Caco-2 (cell line): ENCODE data around the gene ELMO3. TPM values are rescaled to one million over a fixed set of nuclear protein-coding genes. Genes with fewer than 3 reads are reported as not detected.

Experiments used
- BruUV-seq: library from RNA; stranded (reverse); fragments of 400-500 nt; replicated peaks from 2 replicates; lab custom pipeline; 2021; lab: Mats Ljungman, UMichigan
- CTCF ChIA-PET: fragments of 300-600 bp; sonication (Branson Sonifier 250); formaldehyde crosslinking; loops from one replicate; lab custom pipeline; 2022; ENCODE audit warnings: antibody characterized with exemption; lab: Charles Lee
- POLR2A ChIA-PET: fragments of 300-600 bp; sonication (Branson Sonifier 250); formaldehyde crosslinking; loops from one replicate; lab custom pipeline; 2022; ENCODE audit warnings: antibody characterized with exemption; lab: Charles Lee
- DNase-seq, 2 experiments: peaks; one replicate each; pipeline versions ENCODE4 v3.0.0 to v3.0.0-alpha.2; 2020 to 2022
- H3K27me3 ChIP-seq: replicated peaks from 2 replicates; pipeline ENCODE4 v1.6.0; 2011; ENCODE audit warnings: low read length; ENCODE audit not compliant: control insufficient read depth, insufficient read depth
- H3K36me3 ChIP-seq: 2 replicates; pipeline ENCODE4 v1.5.1; 2011; ENCODE audit warnings: low read length; ENCODE audit not compliant: control insufficient read depth, insufficient read depth
- H3K4me1 ChIP-seq: fragments of 250-450 bp; sonication (Bioruptor Pico); 2 replicates; pipeline ENCODE4 v1.5.1; 2020; ENCODE audit warnings: mild to moderate bottlenecking
- H3K4me3 ChIP-seq: 2 replicates; pipeline ENCODE4 v1.5.1; 2011; ENCODE audit warnings: low read depth, mild to moderate bottlenecking, control low read depth, low read length
- H3K9me3 ChIP-seq: fragments of 250-450 bp; sonication (Bioruptor Pico); 2 replicates; pipeline ENCODE4 v1.5.1; 2020; ENCODE audit warnings: mild to moderate bottlenecking, moderate library complexity
- H3K27ac Mint-ChIP-seq: one replicate; pipeline ENCODE4 v1.8.0; 2022; ENCODE audit warnings: mixed read lengths; ENCODE audit not compliant: unreplicated experiment
- H3K27me3 Mint-ChIP-seq: one replicate; pipeline ENCODE4 v1.8.0; 2022; ENCODE audit warnings: mixed read lengths; ENCODE audit not compliant: insufficient read depth, unreplicated experiment
- H3K36me3 Mint-ChIP-seq: one replicate; pipeline ENCODE4 v1.8.0; 2022; ENCODE audit warnings: mild to moderate bottlenecking, mixed read lengths; ENCODE audit not compliant: insufficient read depth, unreplicated experiment
- H3K4me1 Mint-ChIP-seq: one replicate; pipeline ENCODE4 v1.8.0; 2022; ENCODE audit warnings: low read depth, mixed read lengths; ENCODE audit not compliant: unreplicated experiment
- H3K4me3 Mint-ChIP-seq: one replicate; pipeline ENCODE4 v1.8.0; 2022; ENCODE audit warnings: mild to moderate bottlenecking, moderate library complexity, mixed read lengths; ENCODE audit not compliant: unreplicated experiment
- H3K9me3 Mint-ChIP-seq: one replicate; pipeline ENCODE4 v1.8.0; 2022; ENCODE audit warnings: mixed read lengths; ENCODE audit not compliant: unreplicated experiment
- intact Hi-C: fragments of 100-400 bp; cut with micrococcal nuclease; formaldehyde crosslinking; loops from one replicate; pipeline ENCODE4 v1.10.0; 2022; ENCODE audit not compliant: unreplicated experiment
- total RNA-seq: library from RNA; stranded (reverse); gene quantifications from 2 replicates; pipeline ENCODE4 v1.2.3, GENCODE V29; 2022
- TF ChIP-seq, protein P1 (sequence below), 2 experiments: fragments of 200-600 bp in 1 of 2; IDR thresholded peaks; 1 replicate in 1 of 2; 2 replicates in 1 of 2; pipeline versions ENCODE4 v1.5.1 to v1.8.0; 2011 to 2022; ENCODE audit warnings: antibody characterized with exemption in 1 of 2, control low read depth in 1 of 2, inconsistent platforms in 1 of 2, low read depth in 1 of 2, low read length in 1 of 2, mild to moderate bottlenecking in 1 of 2, moderate library complexity in 1 of 2; ENCODE audit not compliant: insufficient read depth in 1 of 2, severe bottlenecking in 1 of 2, unreplicated experiment in 1 of 2

Gene ELMO3
- total RNA-seq, 1 experiment from 2014 or later: 27.8 TPM

DNA sequence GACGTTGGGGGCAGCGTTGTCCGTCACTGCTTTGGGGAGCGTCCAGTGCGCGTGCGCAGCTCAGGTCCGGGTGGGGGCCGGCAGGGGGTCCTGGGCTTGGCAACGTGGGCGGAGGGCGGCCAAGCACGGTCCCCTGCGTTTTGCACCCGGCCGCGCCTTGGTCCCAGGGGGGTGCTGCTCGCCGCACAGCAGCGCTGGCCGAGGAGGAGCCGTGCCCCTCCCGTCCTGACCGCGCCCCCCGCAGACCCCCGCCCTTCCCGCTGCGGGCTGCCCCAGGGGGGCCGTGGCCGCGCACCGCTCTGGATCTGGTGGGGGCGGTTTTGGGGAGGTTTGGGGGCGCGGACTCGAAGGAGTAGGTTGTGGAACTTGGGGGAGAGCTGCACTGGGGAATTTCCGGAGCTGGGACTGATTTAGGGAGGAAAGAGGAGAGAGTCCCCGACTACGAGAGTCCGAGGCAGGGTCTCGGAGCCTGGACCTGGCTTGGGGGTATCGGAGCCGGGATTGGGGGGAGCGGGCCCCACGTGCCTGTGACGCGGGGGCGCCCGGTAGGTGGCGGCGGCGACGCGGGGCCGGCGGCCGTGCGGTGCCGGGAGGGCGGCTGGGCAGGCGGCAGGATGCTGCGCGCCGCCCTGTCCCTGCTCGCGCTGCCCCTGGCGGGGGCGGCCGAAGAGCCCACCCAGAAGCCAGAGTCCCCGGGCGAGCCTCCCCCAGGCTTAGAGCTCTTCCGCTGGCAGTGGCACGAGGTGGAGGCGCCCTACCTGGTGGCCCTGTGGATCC is 49.7 kb downstream of the ELMO3 start, which contains the start of gene SLC9A5:
Gene SLC9A5 (plus strand): TSS at position 579 of the 777 bp plus-strand sequence. CDS start 36 bp downstream, at position 615.
- peak in 1 of 2 experiments; percentile 55 for DNase-seq
- H3K4me1 Mint-ChIP-seq: peaks cover 36% of the 10 kb centered on the region
- Histone ChIP-seq H3K4me1 (peaks cover 24% of the 10 kb centered on the region), H3K36me3 (no peaks in the 10 kb centered on the region), H3K4me3 (peak within 1 kb of the TSS; percentile 72), H3K9me3 (no peaks in the 10 kb centered on the region), H3K27me3 (peaks cover 6% of the 10 kb centered on the region)
- BruUV-seq: no TSS peak
- intact Hi-C loops: no loop called here
- H3K9me3 Mint-ChIP-seq: no peaks in the 10 kb centered on the region
- peaks cover 36% of the 10 kb centered on the region for H3K36me3 Mint-ChIP-seq
- TF ChIP-seq, protein P1, sequence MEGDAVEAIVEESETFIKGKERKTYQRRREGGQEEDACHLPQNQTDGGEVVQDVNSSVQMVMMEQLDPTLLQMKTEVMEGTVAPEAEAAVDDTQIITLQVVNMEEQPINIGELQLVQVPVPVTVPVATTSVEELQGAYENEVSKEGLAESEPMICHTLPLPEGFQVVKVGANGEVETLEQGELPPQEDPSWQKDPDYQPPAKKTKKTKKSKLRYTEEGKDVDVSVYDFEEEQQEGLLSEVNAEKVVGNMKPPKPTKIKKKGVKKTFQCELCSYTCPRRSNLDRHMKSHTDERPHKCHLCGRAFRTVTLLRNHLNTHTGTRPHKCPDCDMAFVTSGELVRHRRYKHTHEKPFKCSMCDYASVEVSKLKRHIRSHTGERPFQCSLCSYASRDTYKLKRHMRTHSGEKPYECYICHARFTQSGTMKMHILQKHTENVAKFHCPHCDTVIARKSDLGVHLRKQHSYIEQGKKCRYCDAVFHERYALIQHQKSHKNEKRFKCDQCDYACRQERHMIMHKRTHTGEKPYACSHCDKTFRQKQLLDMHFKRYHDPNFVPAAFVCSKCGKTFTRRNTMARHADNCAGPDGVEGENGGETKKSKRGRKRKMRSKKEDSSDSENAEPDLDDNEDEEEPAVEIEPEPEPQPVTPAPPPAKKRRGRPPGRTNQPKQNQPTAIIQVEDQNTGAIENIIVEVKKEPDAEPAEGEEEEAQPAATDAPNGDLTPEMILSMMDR (IDR thresholded peaks at IDR 0.05; ENCODE audit: insufficient read depth in 1 of 2, low read depth in 1 of 2, low read length in 1 of 2, severe bottlenecking in 1 of 2, unreplicated experiment in 1 of 2): peak; percentile 14 to 42
- CTCF ChIA-PET: interaction anchor here (0.6 to 4.2 kb wide), 6 partner anchors 12 to 295 kb away, joined by 4 to 31 read pairs (median 8); partner anchors contain the start of genes ELMO3 and TMEM208
- POLR2A ChIA-PET: interaction anchor here (0.5 to 0.6 kb wide), 2 partner anchors 70 to 116 kb away, joined by 3 to 8 read pairs; no protein-coding TSS in a partner anchor
- peak within 1 kb of the TSS; percentile 95 for H3K4me3 Mint-ChIP-seq
- peak within 1 kb of the TSS; percentile 87 for H3K27ac Mint-ChIP-seq
- H3K27me3 Mint-ChIP-seq: peaks cover 18% of the 10 kb centered on the region

- peak in 1 of 2 experiments; percentile 39 for DNase-seq
- H3K27ac Mint-ChIP-seq: no peak overlapping the region
- peaks cover 6% of the 10 kb centered on the region for H3K27me3 ChIP-seq
- BruUV-seq: no TSS peak
- intact Hi-C loops: no loop called here
- peaks cover 34% of the 10 kb centered on the region for H3K36me3 Mint-ChIP-seq
- peaks cover 18% of the 10 kb centered on the region for H3K27me3 Mint-ChIP-seq
- ChIA-PET CTCF (interaction anchor here (2.5 kb wide), 1 partner anchor 11 kb away, joined by 9 read pairs; no protein-coding TSS in a partner anchor), POLR2A (interaction anchor here (0.5 to 0.6 kb wide), 2 partner anchors 69 to 115 kb away, joined by 3 to 8 read pairs; no protein-coding TSS in a partner anchor)
- peak overlapping the region; percentile 72 for H3K4me3 ChIP-seq
- H3K36me3 ChIP-seq: no peaks in the 10 kb centered on the region
- H3K4me1 Mint-ChIP-seq: peaks cover 29% of the 10 kb centered on the region
- H3K4me1 ChIP-seq: peaks cover 16% of the 10 kb centered on the region
- TF ChIP-seq, protein P1 (IDR thresholded peaks at IDR 0.05; ENCODE audit: insufficient read depth in 1 of 2, low read depth in 1 of 2, low read length in 1 of 2, severe bottlenecking in 1 of 2, unreplicated experiment in 1 of 2): no peak
- no peaks in the 10 kb centered on the region for H3K9me3 Mint-ChIP-seq
- H3K4me3 Mint-ChIP-seq: peak overlapping the region; percentile 95
- H3K9me3 ChIP-seq: no peaks in the 10 kb centered on the region
Measured at GRCh38 chr16:67249178-67250044, 50.5 kb downstream of the ELMO3 start.

DNA sequence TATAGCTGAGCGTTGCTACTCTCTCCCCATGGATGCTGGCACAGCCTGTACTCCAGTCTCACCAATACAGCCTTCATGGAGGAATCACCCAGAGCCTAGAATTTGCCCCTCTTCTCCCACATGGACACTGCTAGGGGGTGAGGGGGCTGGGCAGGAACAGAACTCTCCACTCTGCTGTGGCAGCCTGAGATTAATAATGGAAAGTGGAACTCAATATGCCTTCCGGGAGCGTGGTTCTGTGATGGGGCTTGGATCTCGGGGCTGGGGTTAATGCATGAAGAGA is 51.1 kb downstream of the ELMO3 start:
- DNase-seq: no peak
- CTCF ChIA-PET: interaction anchor here (0.6 to 2.5 kb wide), 2 partner anchors 11 to 88 kb away, joined by 5 to 9 read pairs; no protein-coding TSS in a partner anchor
- intact Hi-C loops: no loop called here
- Mint-ChIP-seq H3K4me1 (peaks cover 23% of the 10 kb centered on the region), H3K36me3 (peaks cover 28% of the 10 kb centered on the region), H3K27me3 (peaks cover 18% of the 10 kb centered on the region), H3K9me3 (no peaks in the 10 kb centered on the region), H3K27ac (no peak overlapping the region), H3K4me3 (peak overlapping the region; percentile 95)
- Histone ChIP-seq H3K4me3 (no peak overlapping the region), H3K27me3 (peaks cover 6% of the 10 kb centered on the region), H3K4me1 (peaks cover 10% of the 10 kb centered on the region), H3K9me3 (no peaks in the 10 kb centered on the region), H3K36me3 (no peaks in the 10 kb centered on the region)
- POLR2A ChIA-PET: no interaction called here
- TF ChIP-seq, protein P1 (IDR thresholded peaks at IDR 0.05; ENCODE audit: insufficient read depth in 1 of 2, low read depth in 1 of 2, low read length in 1 of 2, severe bottlenecking in 1 of 2, unreplicated experiment in 1 of 2): no peak
- BruUV-seq: no TSS peak
